ENCODE results near the gene RASSF5. TPM values are rescaled to one million over a fixed set of nuclear protein-coding genes. Genes with fewer than 3 reads are reported as not detected.

Gene RASSF5
- total and polyA plus RNA-seq, 10 of the 15 experiments (the other 5 are each of a cell fraction or from before 2014, with no cell fraction given) = 14.0 to 89.6 (median 68.9) TPM

- Histone ChIP-seq H2AFZ (ENCODE audit: control insufficient read depth, low read depth, low read length) (no peak overlapping the region), H4K20me1 (ENCODE audit: control insufficient read depth, insufficient read depth) (no peaks in the 10 kb centered on the region), H3K4me2 (ENCODE audit: control insufficient read depth, insufficient read depth) (no peak overlapping the region), H3K4me3 (no peak overlapping the region), H3K9me3 (replicated peaks; ENCODE audit: control insufficient read depth, insufficient read depth, low read length) (no peaks in the 10 kb centered on the region), H3K9ac (ENCODE audit: control insufficient read depth, insufficient read depth, low read length) (no peak overlapping the region), H3K79me2 (ENCODE audit: control insufficient read depth, insufficient read depth, low read length) (peaks cover 12% of the 10 kb centered on the region), H3K36me3 (ENCODE audit: control insufficient read depth in 2 of 2, insufficient read depth in 2 of 2, low read length in 1 of 2) (no peaks in the 10 kb centered on the region), H3K27ac (ENCODE audit: control insufficient read depth, insufficient read depth) (no peak overlapping the region), H3K4me1 (ENCODE audit: control insufficient read depth, insufficient read depth, low read length) (peaks cover 55% of the 10 kb centered on the region), H3K27me3 (replicated peaks in 1 of 2; ENCODE audit: control insufficient read depth in 2 of 2, insufficient read depth in 2 of 2, low read length in 1 of 2) (no peaks in the 10 kb centered on the region)
- CTCF ChIA-PET = interaction anchor here (1.1 to 10.1 kb wide), 5 partner anchors 14 to 197 kb away, joined by 3 to 199 read pairs (median 4); no protein-coding TSS in a partner anchor
- BruUV-seq (replicated peaks) = no TSS peak
- SMC1A ChIA-PET (ENCODE audit: uncharacterized antibody, unreplicated experiment) = interaction anchor here (1.3 to 7.0 kb wide), 4 partner anchors 13 to 204 kb away, joined by 3 to 70 read pairs (median 9); no protein-coding TSS in a partner anchor
- WGBS (ENCODE audit: insufficient coverage, insufficient replicate concordance, low lambda C conversion rate, missing lambda C conversion rate) = 0% methylated on average over 2 of the region's 2 CpGs
- POLR2A ChIA-PET = interaction anchor here (0.6 to 1.2 kb wide), 3 partner anchors 10 to 90 kb away, joined by 3 to 5 read pairs (median 3); no protein-coding TSS in a partner anchor
- FAIRE-seq (no peak), ATAC-seq (peak; percentile 9), DNase-seq (ENCODE audit: low read depth, low spot score) (no peak)
- RAD21 ChIA-PET (ENCODE audit: unreplicated experiment) = interaction anchor here (0.8 to 3.3 kb wide), 9 partner anchors 10 to 198 kb away, joined by 3 to 22 read pairs (median 5); no protein-coding TSS in a partner anchor
- intact Hi-C loops (cut with micrococcal nuclease; ENCODE audit: unreplicated experiment) = no loop called here
- in situ Hi-C loops (cut with MboI) = no loop called here
- no peak for TF ChIP-seq FOXK2 (IDR thresholded peaks at IDR 0.05)
- TF ChIP-seq BCL11A (IDR thresholded peaks at IDR 0.05; ENCODE audit: low read depth, low read length) = peak; percentile 20; the same call in 1 of the 2 replicates
- peak; percentile 59; the same call in 1 of the 2 replicates for TF ChIP-seq IRF4 (IDR thresholded peaks at IDR 0.05; ENCODE audit: low read depth, low read length)
- TF ChIP-seq IKZF2 (IDR thresholded peaks at IDR 0.05) = peak in 1 of 2 experiments; percentile 50; a peak in 1 of 4 replicates
- peak; percentile 89 for TF ChIP-seq JUNB (IDR thresholded peaks at IDR 0.05)
- no peak for TF ChIP-seq ZBTB4 (CRISPR knock-in tag; IDR thresholded peaks at IDR 0.05)
- TF ChIP-seq RUNX3 (IDR thresholded peaks at IDR 0.05; ENCODE audit: low read length) = peak; percentile 12; the same call in 1 of the 2 replicates
- TF ChIP-seq, protein P1, sequence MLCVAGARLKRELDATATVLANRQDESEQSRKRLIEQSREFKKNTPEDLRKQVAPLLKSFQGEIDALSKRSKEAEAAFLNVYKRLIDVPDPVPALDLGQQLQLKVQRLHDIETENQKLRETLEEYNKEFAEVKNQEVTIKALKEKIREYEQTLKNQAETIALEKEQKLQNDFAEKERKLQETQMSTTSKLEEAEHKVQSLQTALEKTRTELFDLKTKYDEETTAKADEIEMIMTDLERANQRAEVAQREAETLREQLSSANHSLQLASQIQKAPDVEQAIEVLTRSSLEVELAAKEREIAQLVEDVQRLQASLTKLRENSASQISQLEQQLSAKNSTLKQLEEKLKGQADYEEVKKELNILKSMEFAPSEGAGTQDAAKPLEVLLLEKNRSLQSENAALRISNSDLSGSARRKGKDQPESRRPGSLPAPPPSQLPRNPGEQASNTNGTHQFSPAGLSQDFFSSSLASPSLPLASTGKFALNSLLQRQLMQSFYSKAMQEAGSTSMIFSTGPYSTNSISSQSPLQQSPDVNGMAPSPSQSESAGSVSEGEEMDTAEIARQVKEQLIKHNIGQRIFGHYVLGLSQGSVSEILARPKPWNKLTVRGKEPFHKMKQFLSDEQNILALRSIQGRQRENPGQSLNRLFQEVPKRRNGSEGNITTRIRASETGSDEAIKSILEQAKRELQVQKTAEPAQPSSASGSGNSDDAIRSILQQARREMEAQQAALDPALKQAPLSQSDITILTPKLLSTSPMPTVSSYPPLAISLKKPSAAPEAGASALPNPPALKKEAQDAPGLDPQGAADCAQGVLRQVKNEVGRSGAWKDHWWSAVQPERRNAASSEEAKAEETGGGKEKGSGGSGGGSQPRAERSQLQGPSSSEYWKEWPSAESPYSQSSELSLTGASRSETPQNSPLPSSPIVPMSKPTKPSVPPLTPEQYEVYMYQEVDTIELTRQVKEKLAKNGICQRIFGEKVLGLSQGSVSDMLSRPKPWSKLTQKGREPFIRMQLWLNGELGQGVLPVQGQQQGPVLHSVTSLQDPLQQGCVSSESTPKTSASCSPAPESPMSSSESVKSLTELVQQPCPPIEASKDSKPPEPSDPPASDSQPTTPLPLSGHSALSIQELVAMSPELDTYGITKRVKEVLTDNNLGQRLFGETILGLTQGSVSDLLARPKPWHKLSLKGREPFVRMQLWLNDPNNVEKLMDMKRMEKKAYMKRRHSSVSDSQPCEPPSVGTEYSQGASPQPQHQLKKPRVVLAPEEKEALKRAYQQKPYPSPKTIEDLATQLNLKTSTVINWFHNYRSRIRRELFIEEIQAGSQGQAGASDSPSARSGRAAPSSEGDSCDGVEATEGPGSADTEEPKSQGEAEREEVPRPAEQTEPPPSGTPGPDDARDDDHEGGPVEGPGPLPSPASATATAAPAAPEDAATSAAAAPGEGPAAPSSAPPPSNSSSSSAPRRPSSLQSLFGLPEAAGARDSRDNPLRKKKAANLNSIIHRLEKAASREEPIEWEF (IDR thresholded peaks at IDR 0.05; ENCODE audit: insufficient replicate concordance, low read depth, low read length) = no peak
- TF ChIP-seq, protein P2, sequence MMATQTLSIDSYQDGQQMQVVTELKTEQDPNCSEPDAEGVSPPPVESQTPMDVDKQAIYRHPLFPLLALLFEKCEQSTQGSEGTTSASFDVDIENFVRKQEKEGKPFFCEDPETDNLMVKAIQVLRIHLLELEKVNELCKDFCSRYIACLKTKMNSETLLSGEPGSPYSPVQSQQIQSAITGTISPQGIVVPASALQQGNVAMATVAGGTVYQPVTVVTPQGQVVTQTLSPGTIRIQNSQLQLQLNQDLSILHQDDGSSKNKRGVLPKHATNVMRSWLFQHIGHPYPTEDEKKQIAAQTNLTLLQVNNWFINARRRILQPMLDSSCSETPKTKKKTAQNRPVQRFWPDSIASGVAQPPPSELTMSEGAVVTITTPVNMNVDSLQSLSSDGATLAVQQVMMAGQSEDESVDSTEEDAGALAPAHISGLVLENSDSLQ (IDR thresholded peaks at IDR 0.05) = peak; percentile 23; the same call in 1 of the 2 replicates
- peak; percentile 74; the same call in 1 of the 2 replicates for TF ChIP-seq NFIC (IDR thresholded peaks at IDR 0.05; ENCODE audit: low read depth, low read length)
- no peak for TF ChIP-seq POLR2AphosphoS5 (IDR thresholded peaks at IDR 0.05; ENCODE audit: low read length)
- TF ChIP-seq MTA3 (IDR thresholded peaks at IDR 0.05; ENCODE audit: borderline replicate concordance, low read length) = peak; percentile 12; the same call in 1 of the 2 replicates
- TF ChIP-seq MTA2 (IDR thresholded peaks at IDR 0.05; ENCODE audit: low read depth) = peak; percentile 55
- TF ChIP-seq RAD21 (IDR thresholded peaks at IDR 0.05; ENCODE audit: insufficient read depth, low read depth, low read length) = no peak
- no peak for TF ChIP-seq IKZF1 (conservative IDR thresholded peaks at IDR 0.05)
- peak; percentile 37; the same call in 1 of the 2 replicates for TF ChIP-seq CREM (IDR thresholded peaks at IDR 0.05; ENCODE audit: low read depth)
Measured at GRCh38 chr1:206465951-206466350, 41.4 kb upstream of the RASSF5 start.
